ENCODE measurements around the gene CCDC51. TPM values are rescaled to one million over a fixed set of nuclear protein-coding genes. Genes with fewer than 3 reads are reported as not detected.

The CCDC51 gene
- total and polyA plus RNA-seq, 2 of the 13 experiments (the other 11 are each of a cell fraction or from before 2014, with no cell fraction given) = 18.1 to 29.4 TPM

DNA sequence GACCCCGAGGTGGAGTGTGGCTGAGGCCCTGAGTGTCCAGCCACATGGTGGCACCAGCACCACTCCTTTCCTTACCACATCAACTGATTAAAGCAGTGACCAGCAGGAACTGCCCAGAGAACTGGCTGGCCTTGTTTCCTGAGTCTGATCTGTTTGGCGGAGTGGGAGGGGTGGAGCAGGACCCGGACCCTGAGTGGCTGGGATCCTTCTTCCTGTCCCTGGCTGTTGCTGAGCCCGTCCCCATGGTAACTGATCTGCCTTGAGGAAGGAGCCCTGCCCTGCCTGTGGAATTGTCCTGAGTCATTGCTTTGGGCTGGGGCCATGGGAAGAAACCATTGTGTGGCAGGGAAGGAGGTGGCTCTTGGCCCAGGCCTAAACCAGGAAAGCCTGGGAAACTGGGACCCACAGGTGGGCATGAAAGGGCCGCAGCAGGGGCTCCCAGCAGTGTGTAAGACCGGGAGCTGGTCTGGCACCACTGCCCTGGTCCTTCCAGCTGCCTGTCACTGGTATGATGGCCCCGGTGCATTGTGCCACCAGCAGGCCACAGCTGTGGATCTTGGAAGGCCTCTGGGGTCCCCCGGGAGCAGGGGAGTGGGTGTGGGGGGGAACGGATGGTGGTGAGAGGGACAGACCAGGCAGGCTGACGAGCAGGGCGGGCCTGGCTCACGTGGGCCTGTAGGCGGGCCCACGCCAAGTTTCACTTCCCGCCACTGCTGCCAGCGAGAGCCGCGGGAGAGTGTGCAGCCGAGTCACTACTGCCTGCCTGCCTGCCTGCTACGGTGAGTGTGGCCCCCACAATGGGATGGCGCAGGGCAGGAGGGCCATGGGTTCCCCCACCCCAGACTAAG lies 25.8 kb upstream of the CCDC51 start (continued):
- TF ChIP-seq, protein P1, sequence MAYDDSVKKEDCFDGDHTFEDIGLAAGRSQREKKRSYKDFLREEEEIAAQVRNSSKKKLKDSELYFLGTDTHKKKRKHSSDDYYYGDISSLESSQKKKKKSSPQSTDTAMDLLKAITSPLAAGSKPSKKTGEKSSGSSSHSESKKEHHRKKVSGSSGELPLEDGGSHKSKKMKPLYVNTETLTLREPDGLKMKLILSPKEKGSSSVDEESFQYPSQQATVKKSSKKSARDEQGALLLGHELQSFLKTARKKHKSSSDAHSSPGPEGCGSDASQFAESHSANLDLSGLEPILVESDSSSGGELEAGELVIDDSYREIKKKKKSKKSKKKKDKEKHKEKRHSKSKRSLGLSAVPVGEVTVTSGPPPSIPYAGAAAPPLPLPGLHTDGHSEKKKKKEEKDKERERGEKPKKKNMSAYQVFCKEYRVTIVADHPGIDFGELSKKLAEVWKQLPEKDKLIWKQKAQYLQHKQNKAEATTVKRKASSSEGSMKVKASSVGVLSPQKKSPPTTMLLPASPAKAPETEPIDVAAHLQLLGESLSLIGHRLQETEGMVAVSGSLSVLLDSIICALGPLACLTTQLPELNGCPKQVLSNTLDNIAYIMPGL (CRISPR knock-in tag; IDR thresholded peaks at IDR 0.05; ENCODE audit: borderline replicate concordance in 1 of 2, low read depth in 1 of 2) = peak; percentile 75; a peak in 3 of 4 replicates
- no peak for TF ChIP-seq ZNF264 (CRISPR knock-in tag; IDR thresholded peaks at IDR 0.05)
- TF ChIP-seq MXD4 (CRISPR knock-in tag; IDR thresholded peaks at IDR 0.05) = peak; percentile 49
- no peak for TF ChIP-seq ZNF430 (CRISPR knock-in tag; IDR thresholded peaks at IDR 0.05)
- no peak for TF ChIP-seq ZNF549 (CRISPR knock-in tag; IDR thresholded peaks at IDR 0.05)
- TF ChIP-seq ZNF768 (CRISPR knock-in tag; IDR thresholded peaks at IDR 0.05) = no peak
- TF ChIP-seq ZBTB21 (CRISPR knock-in tag; IDR thresholded peaks at IDR 0.05) = no peak
- no peak for TF ChIP-seq SIX1 (CRISPR knock-in tag; IDR thresholded peaks at IDR 0.05; ENCODE audit: borderline replicate concordance)
- TF ChIP-seq, protein P2, sequence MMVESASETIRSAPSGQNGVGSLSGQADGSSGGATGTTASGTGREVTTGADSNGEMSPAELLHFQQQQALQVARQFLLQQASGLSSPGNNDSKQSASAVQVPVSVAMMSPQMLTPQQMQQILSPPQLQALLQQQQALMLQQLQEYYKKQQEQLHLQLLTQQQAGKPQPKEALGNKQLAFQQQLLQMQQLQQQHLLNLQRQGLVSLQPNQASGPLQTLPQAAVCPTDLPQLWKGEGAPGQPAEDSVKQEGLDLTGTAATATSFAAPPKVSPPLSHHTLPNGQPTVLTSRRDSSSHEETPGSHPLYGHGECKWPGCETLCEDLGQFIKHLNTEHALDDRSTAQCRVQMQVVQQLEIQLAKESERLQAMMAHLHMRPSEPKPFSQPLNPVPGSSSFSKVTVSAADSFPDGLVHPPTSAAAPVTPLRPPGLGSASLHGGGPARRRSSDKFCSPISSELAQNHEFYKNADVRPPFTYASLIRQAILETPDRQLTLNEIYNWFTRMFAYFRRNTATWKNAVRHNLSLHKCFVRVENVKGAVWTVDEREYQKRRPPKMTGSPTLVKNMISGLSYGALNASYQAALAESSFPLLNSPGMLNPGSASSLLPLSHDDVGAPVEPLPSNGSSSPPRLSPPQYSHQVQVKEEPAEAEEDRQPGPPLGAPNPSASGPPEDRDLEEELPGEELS (CRISPR knock-in tag; IDR thresholded peaks at IDR 0.05) = no peak
- TF ChIP-seq MBNL3 (CRISPR knock-in tag; conservative IDR thresholded peaks at IDR 0.05) = no peak
- 0 out of 2 replicates have a peak, but pooled peaks have one; percentile 41 for TF ChIP-seq ZNF317 (CRISPR knock-in tag; IDR thresholded peaks at IDR 0.05)
- TF ChIP-seq NCOA5 (CRISPR knock-in tag; IDR thresholded peaks at IDR 0.05) = no peak
- TF ChIP-seq, protein P3, sequence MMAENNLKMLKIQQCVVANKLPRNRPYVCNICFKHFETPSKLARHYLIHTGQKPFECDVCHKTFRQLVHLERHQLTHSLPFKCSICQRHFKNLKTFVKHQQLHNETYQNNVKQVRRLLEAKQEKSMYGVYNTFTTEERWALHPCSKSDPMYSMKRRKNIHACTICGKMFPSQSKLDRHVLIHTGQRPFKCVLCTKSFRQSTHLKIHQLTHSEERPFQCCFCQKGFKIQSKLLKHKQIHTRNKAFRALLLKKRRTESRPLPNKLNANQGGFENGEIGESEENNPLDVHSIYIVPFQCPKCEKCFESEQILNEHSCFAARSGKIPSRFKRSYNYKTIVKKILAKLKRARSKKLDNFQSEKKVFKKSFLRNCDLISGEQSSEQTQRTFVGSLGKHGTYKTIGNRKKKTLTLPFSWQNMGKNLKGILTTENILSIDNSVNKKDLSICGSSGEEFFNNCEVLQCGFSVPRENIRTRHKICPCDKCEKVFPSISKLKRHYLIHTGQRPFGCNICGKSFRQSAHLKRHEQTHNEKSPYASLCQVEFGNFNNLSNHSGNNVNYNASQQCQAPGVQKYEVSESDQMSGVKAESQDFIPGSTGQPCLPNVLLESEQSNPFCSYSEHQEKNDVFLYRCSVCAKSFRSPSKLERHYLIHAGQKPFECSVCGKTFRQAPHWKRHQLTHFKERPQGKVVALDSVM (CRISPR knock-in tag; IDR thresholded peaks at IDR 0.05) = no peak
- TF ChIP-seq, protein P4, sequence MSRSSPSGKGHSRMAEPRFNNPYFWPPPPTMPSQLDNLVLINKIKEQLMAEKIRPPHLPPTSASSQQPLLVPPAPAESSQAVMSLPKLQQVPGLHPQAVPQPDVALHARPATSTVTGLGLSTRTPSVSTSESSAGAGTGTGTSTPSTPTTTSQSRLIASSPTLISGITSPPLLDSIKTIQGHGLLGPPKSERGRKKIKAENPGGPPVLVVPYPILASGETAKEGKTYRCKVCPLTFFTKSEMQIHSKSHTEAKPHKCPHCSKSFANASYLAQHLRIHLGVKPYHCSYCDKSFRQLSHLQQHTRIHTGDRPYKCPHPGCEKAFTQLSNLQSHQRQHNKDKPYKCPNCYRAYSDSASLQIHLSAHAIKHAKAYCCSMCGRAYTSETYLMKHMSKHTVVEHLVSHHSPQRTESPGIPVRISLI (CRISPR knock-in tag; IDR thresholded peaks at IDR 0.05; ENCODE audit: borderline replicate concordance) = peak; percentile 44; the same call in 1 of the 2 replicates
- peak; percentile 42 for TF ChIP-seq ZNF781 (CRISPR knock-in tag; IDR thresholded peaks at IDR 0.05; ENCODE audit: borderline replicate concordance, not compliant biosample characterization)
- no peak for TF ChIP-seq ZNF777 (CRISPR knock-in tag; IDR thresholded peaks at IDR 0.05)
- TF ChIP-seq ZNF773 (CRISPR knock-in tag; IDR thresholded peaks at IDR 0.05; ENCODE audit: borderline replicate concordance) = no peak
- TF ChIP-seq CEBPG (CRISPR knock-in tag; IDR thresholded peaks at IDR 0.05) = no peak
- TF ChIP-seq, protein P5, sequence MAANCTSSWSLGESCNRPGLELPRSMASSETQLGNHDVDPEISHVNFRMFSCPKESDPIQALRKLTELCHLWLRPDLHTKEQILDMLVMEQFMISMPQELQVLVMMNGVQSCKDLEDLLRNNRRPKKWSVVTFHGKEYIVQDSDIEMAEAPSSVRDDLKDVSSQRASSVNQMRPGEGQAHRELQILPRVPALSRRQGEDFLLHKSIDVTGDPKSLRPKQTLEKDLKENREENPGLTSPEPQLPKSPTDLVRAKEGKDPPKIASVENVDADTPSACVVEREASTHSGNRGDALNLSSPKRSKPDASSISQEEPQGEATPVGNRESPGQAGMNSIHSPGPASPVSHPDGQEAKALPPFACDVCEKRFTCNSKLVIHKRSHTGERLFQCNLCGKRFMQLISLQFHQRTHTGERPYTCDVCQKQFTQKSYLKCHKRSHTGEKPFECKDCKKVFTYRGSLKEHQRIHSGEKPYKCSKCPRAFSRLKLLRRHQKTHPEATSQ (CRISPR knock-in tag; IDR thresholded peaks at IDR 0.05; ENCODE audit: borderline replicate concordance) = no peak
- no peak for TF ChIP-seq ARID2 (CRISPR knock-in tag; IDR thresholded peaks at IDR 0.05; ENCODE audit: borderline replicate concordance)
- TF ChIP-seq XBP1 (CRISPR knock-in tag; IDR thresholded peaks at IDR 0.05) = no peak

Data from HepG2 (cell line).